Measurements from ENCODE around the gene NUDT1. TPM values are rescaled to one million over a fixed set of nuclear protein-coding genes. Genes with fewer than 3 reads are reported as not detected.

NUDT1 gene
- total and polyA plus RNA-seq, 2 donors (not counting 1 experiment from before 2014, with no cell fraction given), result 19.8 to 28.4 TPM

DNA sequence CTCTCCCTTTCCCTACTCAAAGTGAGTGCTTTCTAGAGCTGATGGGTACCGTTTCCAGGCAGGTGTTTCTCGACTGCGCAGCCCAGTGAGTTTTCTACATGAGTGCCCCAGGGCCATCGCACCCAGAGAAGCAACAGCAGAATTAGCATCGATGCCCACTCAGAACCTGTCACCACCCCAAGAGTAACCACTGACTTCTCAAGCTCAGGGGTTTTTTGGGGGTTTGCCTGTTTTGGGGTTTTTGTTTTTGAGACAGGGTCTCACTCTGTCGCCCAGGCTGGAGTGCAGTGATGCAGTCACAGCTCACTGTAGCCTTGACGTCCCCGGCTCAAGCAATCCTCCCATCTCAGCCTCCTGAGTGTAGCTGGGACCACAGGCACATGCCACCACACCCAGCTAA lies 46.5 kb downstream of the NUDT1 start:
- DNase-seq (ENCODE audit: low read depth in 2 of 2), result no peak
- Histone ChIP-seq H3K9me3 (ENCODE audit: control insufficient read depth, insufficient read depth, low read depth, low read length) (no peaks in the 10 kb centered on the region), H3K27me3 (ENCODE audit: control insufficient read depth, insufficient read depth, low read length) (no peaks in the 10 kb centered on the region), H4K20me1 (ENCODE audit: control insufficient read depth, extremely low read depth, insufficient read depth, low read length) (no peaks in the 10 kb centered on the region), H3K4me1 (ENCODE audit: control insufficient read depth, extremely low read depth, insufficient read depth, low read length) (no peaks in the 10 kb centered on the region), H3K4me3 (replicated peaks in 1 of 4; ENCODE audit: control extremely low read depth in 1 of 4, insufficient read depth in 1 of 4, low read depth in 3 of 4, low read length in 4 of 4) (no peak overlapping the region), H3K27ac (ENCODE audit: insufficient read depth, low read length) (no peak overlapping the region), H3K4me2 (ENCODE audit: extremely low read depth, insufficient read depth, low read length) (no peak overlapping the region), H3K36me3 (ENCODE audit: control insufficient read depth, insufficient read depth, low read length) (no peaks in the 10 kb centered on the region), H3K79me2 (ENCODE audit: control insufficient read depth, insufficient read depth, low read length) (peaks cover 1% of the 10 kb centered on the region), H2AFZ (ENCODE audit: low read length) (no peak overlapping the region), H3K9ac (ENCODE audit: insufficient read depth, low read length) (no peak overlapping the region)
- no peak for TF ChIP-seq EZH2 (IDR thresholded peaks at IDR 0.05; ENCODE audit: low read length, missing control alignments)
- TF ChIP-seq, protein P1, sequence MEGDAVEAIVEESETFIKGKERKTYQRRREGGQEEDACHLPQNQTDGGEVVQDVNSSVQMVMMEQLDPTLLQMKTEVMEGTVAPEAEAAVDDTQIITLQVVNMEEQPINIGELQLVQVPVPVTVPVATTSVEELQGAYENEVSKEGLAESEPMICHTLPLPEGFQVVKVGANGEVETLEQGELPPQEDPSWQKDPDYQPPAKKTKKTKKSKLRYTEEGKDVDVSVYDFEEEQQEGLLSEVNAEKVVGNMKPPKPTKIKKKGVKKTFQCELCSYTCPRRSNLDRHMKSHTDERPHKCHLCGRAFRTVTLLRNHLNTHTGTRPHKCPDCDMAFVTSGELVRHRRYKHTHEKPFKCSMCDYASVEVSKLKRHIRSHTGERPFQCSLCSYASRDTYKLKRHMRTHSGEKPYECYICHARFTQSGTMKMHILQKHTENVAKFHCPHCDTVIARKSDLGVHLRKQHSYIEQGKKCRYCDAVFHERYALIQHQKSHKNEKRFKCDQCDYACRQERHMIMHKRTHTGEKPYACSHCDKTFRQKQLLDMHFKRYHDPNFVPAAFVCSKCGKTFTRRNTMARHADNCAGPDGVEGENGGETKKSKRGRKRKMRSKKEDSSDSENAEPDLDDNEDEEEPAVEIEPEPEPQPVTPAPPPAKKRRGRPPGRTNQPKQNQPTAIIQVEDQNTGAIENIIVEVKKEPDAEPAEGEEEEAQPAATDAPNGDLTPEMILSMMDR (conservative IDR thresholded peaks at IDR 0.05 in 1 of 2, IDR thresholded peaks at IDR 0.05 in 1 of 2; ENCODE audit: low read depth in 1 of 2, low read length in 2 of 2), result no peak

- no peak overlapping the region for H2AFZ ChIP-seq (ENCODE audit: low read length)
- TF ChIP-seq, protein P1 (conservative IDR thresholded peaks at IDR 0.05 in 1 of 2, IDR thresholded peaks at IDR 0.05 in 1 of 2; ENCODE audit: low read depth in 1 of 2, low read length in 2 of 2), result no peak
- TF ChIP-seq EZH2 (IDR thresholded peaks at IDR 0.05; ENCODE audit: low read length, missing control alignments), result no peak
- H3K27ac ChIP-seq (ENCODE audit: insufficient read depth, low read length), result no peak overlapping the region
- H3K27me3 ChIP-seq (ENCODE audit: control insufficient read depth, insufficient read depth, low read length), result no peaks in the 10 kb centered on the region
- H3K4me3 ChIP-seq (replicated peaks in 1 of 4; ENCODE audit: control extremely low read depth in 1 of 4, insufficient read depth in 1 of 4, low read depth in 3 of 4, low read length in 4 of 4), result no peak overlapping the region
- H3K4me1 ChIP-seq (ENCODE audit: control insufficient read depth, extremely low read depth, insufficient read depth, low read length), result no peaks in the 10 kb centered on the region
- no peak for DNase-seq (ENCODE audit: low read depth in 2 of 2)
- no peaks in the 10 kb centered on the region for H4K20me1 ChIP-seq (ENCODE audit: control insufficient read depth, extremely low read depth, insufficient read depth, low read length)
- H3K36me3 ChIP-seq (ENCODE audit: control insufficient read depth, insufficient read depth, low read length), result no peaks in the 10 kb centered on the region
- H3K9me3 ChIP-seq (ENCODE audit: control insufficient read depth, insufficient read depth, low read depth, low read length), result no peaks in the 10 kb centered on the region
- peak overlapping the region; percentile 40 for H3K4me2 ChIP-seq (ENCODE audit: extremely low read depth, insufficient read depth, low read length)
- peaks cover 1% of the 10 kb centered on the region for H3K79me2 ChIP-seq (ENCODE audit: control insufficient read depth, insufficient read depth, low read length)
- H3K9ac ChIP-seq (ENCODE audit: insufficient read depth, low read length), result no peak overlapping the region
These were observed 47.1 kb downstream of the NUDT1 start for GRCh38 chr7:2289111-2289586.

GRCh38 chr7:2289621-2290020 lies 47.6 kb downstream of the NUDT1 start:
- no peak for TF ChIP-seq EZH2 (IDR thresholded peaks at IDR 0.05; ENCODE audit: low read length, missing control alignments)
- H3K4me3 ChIP-seq (replicated peaks in 1 of 4; ENCODE audit: control extremely low read depth in 1 of 4, insufficient read depth in 1 of 4, low read depth in 3 of 4, low read length in 4 of 4), result no peak overlapping the region
- no peak overlapping the region for H3K9ac ChIP-seq (ENCODE audit: insufficient read depth, low read length)
- H3K36me3 ChIP-seq (ENCODE audit: control insufficient read depth, insufficient read depth, low read length), result no peaks in the 10 kb centered on the region
- H3K4me2 ChIP-seq (ENCODE audit: extremely low read depth, insufficient read depth, low read length), result peak overlapping the region; percentile 40
- H3K79me2 ChIP-seq (ENCODE audit: control insufficient read depth, insufficient read depth, low read length), result peaks cover 1% of the 10 kb centered on the region
- no peaks in the 10 kb centered on the region for H3K9me3 ChIP-seq (ENCODE audit: control insufficient read depth, insufficient read depth, low read depth, low read length)
- no peaks in the 10 kb centered on the region for H4K20me1 ChIP-seq (ENCODE audit: control insufficient read depth, extremely low read depth, insufficient read depth, low read length)
- H2AFZ ChIP-seq (ENCODE audit: low read length), result no peak overlapping the region
- no peak overlapping the region for H3K27ac ChIP-seq (ENCODE audit: insufficient read depth, low read length)
- H3K4me1 ChIP-seq (ENCODE audit: control insufficient read depth, extremely low read depth, insufficient read depth, low read length), result no peaks in the 10 kb centered on the region
- no peak for DNase-seq (ENCODE audit: low read depth in 2 of 2)
- H3K27me3 ChIP-seq (ENCODE audit: control insufficient read depth, insufficient read depth, low read length), result no peaks in the 10 kb centered on the region
